OCI-LY1 (cell line): ENCODE data around the gene AGTPBP1.
A peak's percentile ranks its signal among the peaks of the same experiment; 100 is the strongest.
"Not testable (repeated sequence)": the region's sequence is repeated elsewhere in the genome, so short reads cannot be mapped to it uniquely, and the experiment has no call there.

Experiments
- H2AFZ ChIP-seq: fragments of 200-600 bp; sonication (generic), shearing (Covaris generic); 2 replicates; pipeline ENCODE4 v1.6.0; 2014; ENCODE audit warnings: antibody characterized with exemption, mild to moderate bottlenecking, low read length
- H3F3A ChIP-seq: fragments of 200-600 bp; sonication (generic), shearing (Covaris generic); 2 replicates; pipeline ENCODE4 v1.6.0; 2014; ENCODE audit warnings: mild to moderate bottlenecking, antibody characterized with exemption, low read length, moderate library complexity; ENCODE audit not compliant: insufficient read depth
- H3K27ac ChIP-seq: fragments of 200-600 bp; sonication (generic); 2 replicates; pipeline ENCODE4 v1.5.1; 2014; ENCODE audit warnings: low read length, mixed run types, mild to moderate bottlenecking, low read depth; ENCODE audit not compliant: poor library complexity, severe bottlenecking
- H3K27me3 ChIP-seq: fragments of 200-600 bp; sonication (generic); 2 replicates; pipeline ENCODE4 v1.6.0; 2014; ENCODE audit warnings: antibody characterized with exemption, mild to moderate bottlenecking, low read length, moderate library complexity; ENCODE audit not compliant: insufficient read depth
- H3K36me3 ChIP-seq: fragments of 200-600 bp; sonication (generic); 2 replicates; pipeline ENCODE4 v1.6.1; 2014; ENCODE audit warnings: mild to moderate bottlenecking, antibody characterized with exemption, low read length, moderate library complexity, mixed read lengths; ENCODE audit not compliant: insufficient read depth
- H3K4me1 ChIP-seq: fragments of 200-600 bp; sonication (generic); 2 replicates; pipeline ENCODE4 v1.5.1; 2014; ENCODE audit warnings: mild to moderate bottlenecking, low read length, moderate library complexity; ENCODE audit not compliant: insufficient read depth, severe bottlenecking
- H3K4me2 ChIP-seq: fragments of 200-600 bp; sonication (generic), shearing (Covaris generic); 2 replicates; pipeline ENCODE4 v1.6.1; 2014; ENCODE audit warnings: low read length
- H3K4me3 ChIP-seq: fragments of 200-600 bp; sonication (generic); 2 replicates; pipeline ENCODE4 v1.5.1; 2014; ENCODE audit warnings: low read length, low read depth, mild to moderate bottlenecking, mixed read lengths; ENCODE audit not compliant: poor library complexity, severe bottlenecking
- H3K79me2 ChIP-seq: fragments of 200-600 bp; shearing (Covaris generic); 2 replicates; pipeline ENCODE4 v1.6.1; 2016; ENCODE audit warnings: mixed run types, low read length, mixed read lengths; ENCODE audit not compliant: insufficient read depth
- H3K9ac ChIP-seq: fragments of 200-600 bp; sonication (generic), shearing (Covaris generic); 2 replicates; pipeline ENCODE4 v1.6.1; 2014; ENCODE audit warnings: mild to moderate bottlenecking, low read length, mixed read lengths
- H3K9me2 ChIP-seq: fragments of 200-600 bp; sonication (generic), shearing (Covaris generic); 2 replicates; pipeline ENCODE4 v1.6.1; 2014; ENCODE audit warnings: low read depth, mild to moderate bottlenecking, low read length, mixed read lengths
- H3K9me3 ChIP-seq: fragments of 200-600 bp; shearing (Covaris generic); 2 replicates; pipeline ENCODE4 v1.6.1; 2014; ENCODE audit warnings: low read length, mixed read lengths
- H4K20me1 ChIP-seq: fragments of 200-600 bp; sonication (generic), shearing (Covaris generic); 2 replicates; pipeline ENCODE4 v1.6.0; 2016; ENCODE audit warnings: mild to moderate bottlenecking, low read length; ENCODE audit not compliant: insufficient read depth
- EZH2 ChIP-seq: fragments of 200-600 bp; sonication (generic), shearing (Covaris generic); IDR thresholded peaks from 2 replicates; pipeline ENCODE4 v1.8.0; 2017; ENCODE audit warnings: borderline replicate concordance, mixed run types, mild to moderate bottlenecking, antibody characterized with exemption, low read length, moderate library complexity, mixed read lengths
- TF ChIP-seq, protein P1 (sequence below): fragments of 200-600 bp; sonication (generic), shearing (Covaris generic); IDR thresholded peaks from 2 replicates; pipeline ENCODE4 v1.5.1; 2017; ENCODE audit warnings: mild to moderate bottlenecking, antibody characterized with exemption, low read length, moderate library complexity, mixed read lengths

AGTPBP1 gene, protein sequence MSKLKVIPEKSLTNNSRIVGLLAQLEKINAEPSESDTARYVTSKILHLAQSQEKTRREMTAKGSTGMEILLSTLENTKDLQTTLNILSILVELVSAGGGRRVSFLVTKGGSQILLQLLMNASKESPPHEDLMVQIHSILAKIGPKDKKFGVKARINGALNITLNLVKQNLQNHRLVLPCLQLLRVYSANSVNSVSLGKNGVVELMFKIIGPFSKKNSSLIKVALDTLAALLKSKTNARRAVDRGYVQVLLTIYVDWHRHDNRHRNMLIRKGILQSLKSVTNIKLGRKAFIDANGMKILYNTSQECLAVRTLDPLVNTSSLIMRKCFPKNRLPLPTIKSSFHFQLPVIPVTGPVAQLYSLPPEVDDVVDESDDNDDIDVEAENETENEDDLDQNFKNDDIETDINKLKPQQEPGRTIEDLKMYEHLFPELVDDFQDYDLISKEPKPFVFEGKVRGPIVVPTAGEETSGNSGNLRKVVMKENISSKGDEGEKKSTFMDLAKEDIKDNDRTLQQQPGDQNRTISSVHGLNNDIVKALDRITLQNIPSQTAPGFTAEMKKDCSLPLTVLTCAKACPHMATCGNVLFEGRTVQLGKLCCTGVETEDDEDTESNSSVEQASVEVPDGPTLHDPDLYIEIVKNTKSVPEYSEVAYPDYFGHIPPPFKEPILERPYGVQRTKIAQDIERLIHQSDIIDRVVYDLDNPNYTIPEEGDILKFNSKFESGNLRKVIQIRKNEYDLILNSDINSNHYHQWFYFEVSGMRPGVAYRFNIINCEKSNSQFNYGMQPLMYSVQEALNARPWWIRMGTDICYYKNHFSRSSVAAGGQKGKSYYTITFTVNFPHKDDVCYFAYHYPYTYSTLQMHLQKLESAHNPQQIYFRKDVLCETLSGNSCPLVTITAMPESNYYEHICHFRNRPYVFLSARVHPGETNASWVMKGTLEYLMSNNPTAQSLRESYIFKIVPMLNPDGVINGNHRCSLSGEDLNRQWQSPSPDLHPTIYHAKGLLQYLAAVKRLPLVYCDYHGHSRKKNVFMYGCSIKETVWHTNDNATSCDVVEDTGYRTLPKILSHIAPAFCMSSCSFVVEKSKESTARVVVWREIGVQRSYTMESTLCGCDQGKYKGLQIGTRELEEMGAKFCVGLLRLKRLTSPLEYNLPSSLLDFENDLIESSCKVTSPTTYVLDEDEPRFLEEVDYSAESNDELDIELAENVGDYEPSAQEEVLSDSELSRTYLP

DNA sequence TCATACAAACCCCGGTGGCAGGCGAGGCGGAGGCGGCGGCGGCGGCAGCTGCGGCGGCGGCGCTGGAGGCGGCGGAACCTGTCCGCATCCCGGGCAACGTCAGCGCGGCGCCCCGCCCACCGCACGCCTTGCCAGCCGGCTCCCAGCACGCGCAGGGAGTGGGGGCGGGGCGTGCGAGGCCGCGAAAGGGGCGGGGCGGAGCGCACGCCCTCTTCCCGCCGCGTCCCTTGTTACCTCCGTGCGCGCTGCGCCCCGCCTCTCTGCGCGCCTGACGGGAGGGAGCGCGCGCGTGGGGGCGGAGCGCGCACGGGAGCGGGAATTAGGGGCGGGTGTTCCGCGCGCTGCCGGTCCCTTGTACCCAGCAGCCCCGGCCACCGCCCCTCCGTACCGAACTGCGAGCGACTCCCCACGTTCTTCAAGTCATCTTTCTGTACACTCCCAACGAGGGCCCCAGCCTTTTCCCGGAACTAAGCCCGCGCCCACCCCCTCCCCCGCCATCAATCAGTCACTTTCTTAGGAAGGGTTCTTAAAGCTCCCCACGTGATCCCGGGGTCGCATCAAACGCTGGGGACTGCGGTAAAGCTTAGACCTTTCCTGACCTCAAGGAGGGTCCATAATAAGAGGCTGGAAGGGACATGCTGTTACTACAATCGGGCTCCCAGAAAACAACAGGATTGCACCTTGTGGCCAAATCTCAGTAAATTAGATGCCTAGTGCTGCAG is at the start of gene AGTPBP1:
AGTPBP1 (minus strand) TSS at position 80 of the 722 bp plus-strand sequence. CDS start 29,421 bp downstream, outside the sequence.
- no peaks in the 10 kb centered on the region for H4K20me1 ChIP-seq
- peak within 1 kb of the TSS; percentile 88 for H3K4me2 ChIP-seq
- peak within 1 kb of the TSS; percentile 42 for H2AFZ ChIP-seq
- peak within 1 kb of the TSS; percentile 76 for H3K4me3 ChIP-seq
- H3K27ac ChIP-seq: peak within 1 kb of the TSS; percentile 57
- H3K79me2 ChIP-seq: peaks cover 36% of the 10 kb centered on the region
- no peaks in the 10 kb centered on the region for H3K27me3 ChIP-seq
- H3K9ac ChIP-seq: peak within 1 kb of the TSS; percentile 72
- H3K9me2 ChIP-seq: no peaks in the 10 kb centered on the region
- H3K4me1 ChIP-seq: peaks cover 31% of the 10 kb centered on the region
- H3K36me3 ChIP-seq: no peaks in the 10 kb centered on the region
- no peaks in the 10 kb centered on the region for H3K9me3 ChIP-seq
- H3F3A ChIP-seq: no peaks in the 10 kb centered on the region
- TF ChIP-seq, protein P1, sequence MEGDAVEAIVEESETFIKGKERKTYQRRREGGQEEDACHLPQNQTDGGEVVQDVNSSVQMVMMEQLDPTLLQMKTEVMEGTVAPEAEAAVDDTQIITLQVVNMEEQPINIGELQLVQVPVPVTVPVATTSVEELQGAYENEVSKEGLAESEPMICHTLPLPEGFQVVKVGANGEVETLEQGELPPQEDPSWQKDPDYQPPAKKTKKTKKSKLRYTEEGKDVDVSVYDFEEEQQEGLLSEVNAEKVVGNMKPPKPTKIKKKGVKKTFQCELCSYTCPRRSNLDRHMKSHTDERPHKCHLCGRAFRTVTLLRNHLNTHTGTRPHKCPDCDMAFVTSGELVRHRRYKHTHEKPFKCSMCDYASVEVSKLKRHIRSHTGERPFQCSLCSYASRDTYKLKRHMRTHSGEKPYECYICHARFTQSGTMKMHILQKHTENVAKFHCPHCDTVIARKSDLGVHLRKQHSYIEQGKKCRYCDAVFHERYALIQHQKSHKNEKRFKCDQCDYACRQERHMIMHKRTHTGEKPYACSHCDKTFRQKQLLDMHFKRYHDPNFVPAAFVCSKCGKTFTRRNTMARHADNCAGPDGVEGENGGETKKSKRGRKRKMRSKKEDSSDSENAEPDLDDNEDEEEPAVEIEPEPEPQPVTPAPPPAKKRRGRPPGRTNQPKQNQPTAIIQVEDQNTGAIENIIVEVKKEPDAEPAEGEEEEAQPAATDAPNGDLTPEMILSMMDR: no peak
- TF ChIP-seq EZH2: no peak

DNA sequence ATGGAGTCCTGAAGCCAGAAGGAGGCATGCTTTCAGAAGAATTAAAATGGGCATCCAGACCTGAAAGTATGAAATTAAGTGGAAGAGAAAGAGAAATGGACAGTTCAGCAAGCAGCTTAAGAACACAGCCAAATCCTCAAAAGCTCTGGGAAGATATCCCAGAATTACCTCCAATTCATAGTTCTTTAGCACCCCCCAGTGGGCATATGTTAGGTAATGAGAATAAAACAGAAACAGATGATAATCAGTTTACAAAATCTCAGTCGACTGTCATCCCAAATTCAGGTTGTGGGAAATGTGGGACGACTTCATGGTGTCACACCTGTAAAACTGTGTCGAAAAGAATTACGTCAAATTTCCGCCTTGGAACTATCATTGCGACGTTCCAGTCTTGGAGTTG is 44.4 kb upstream of the AGTPBP1 start:
- not testable (repeated sequence) for H3F3A ChIP-seq, H2AFZ ChIP-seq, H3K9ac ChIP-seq, H3K79me2 ChIP-seq, H3K9me2 ChIP-seq, H4K20me1 ChIP-seq, H3K27ac ChIP-seq, H3K4me1 ChIP-seq, H3K27me3 ChIP-seq, H3K4me3 ChIP-seq, H3K36me3 ChIP-seq, H3K9me3 ChIP-seq, H3K4me2 ChIP-seq
- TF ChIP-seq, protein P1: peak; percentile 29; the same call in 1 of the 2 replicates

DNA sequence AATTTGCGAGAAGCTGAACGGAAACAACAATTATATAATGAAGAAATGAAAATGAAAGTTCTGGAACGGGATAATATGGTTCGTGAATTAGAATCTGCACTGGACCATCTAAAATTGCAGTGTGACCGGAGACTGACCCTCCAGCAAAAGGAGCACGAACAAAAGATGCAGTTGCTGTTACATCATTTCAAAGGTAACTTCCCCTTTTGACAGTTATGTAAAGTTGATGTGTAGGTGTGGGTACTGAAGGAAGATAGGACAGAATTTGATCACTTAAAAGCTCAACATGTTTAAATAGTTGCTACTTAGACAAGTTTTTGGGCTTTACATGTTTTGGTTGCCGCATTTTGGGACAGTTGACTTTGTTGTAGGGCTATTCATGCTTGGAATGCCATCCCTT is 32.1 kb upstream of the AGTPBP1 start:
- H3K9me3 ChIP-seq, H3K27me3 ChIP-seq, H3K79me2 ChIP-seq, H3K4me2 ChIP-seq, H3F3A ChIP-seq, H3K27ac ChIP-seq, H2AFZ ChIP-seq, H3K4me1 ChIP-seq, H3K9me2 ChIP-seq, H3K4me3 ChIP-seq, H3K36me3 ChIP-seq, H3K9ac ChIP-seq, H4K20me1 ChIP-seq: not testable (repeated sequence)

DNA sequence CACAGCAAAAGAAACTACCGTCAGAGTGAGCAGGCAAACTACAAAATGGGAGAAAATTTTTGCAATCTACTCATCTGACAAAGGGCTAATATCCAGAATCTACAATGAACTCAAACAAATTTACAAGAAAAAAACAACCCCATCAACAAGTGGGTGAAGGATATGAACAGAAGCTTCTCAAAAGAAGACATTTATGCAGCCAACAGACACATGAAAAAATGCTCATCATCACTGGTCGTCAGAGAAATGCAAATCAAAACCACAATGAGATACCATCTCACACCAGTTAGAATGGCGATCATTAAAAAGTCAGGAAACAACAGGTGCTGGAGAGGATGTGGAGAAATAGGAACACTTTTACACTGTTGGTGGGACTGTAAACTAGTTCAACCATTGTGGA is 20.0 kb upstream of the AGTPBP1 start:
- H3K4me2 ChIP-seq, H3K4me3 ChIP-seq, H3K79me2 ChIP-seq, H3K27ac ChIP-seq, H3K9me2 ChIP-seq, H3K9me3 ChIP-seq, H4K20me1 ChIP-seq, H3K4me1 ChIP-seq, H3K27me3 ChIP-seq, H3F3A ChIP-seq, H2AFZ ChIP-seq, H3K36me3 ChIP-seq, H3K9ac ChIP-seq: not testable (repeated sequence)

DNA sequence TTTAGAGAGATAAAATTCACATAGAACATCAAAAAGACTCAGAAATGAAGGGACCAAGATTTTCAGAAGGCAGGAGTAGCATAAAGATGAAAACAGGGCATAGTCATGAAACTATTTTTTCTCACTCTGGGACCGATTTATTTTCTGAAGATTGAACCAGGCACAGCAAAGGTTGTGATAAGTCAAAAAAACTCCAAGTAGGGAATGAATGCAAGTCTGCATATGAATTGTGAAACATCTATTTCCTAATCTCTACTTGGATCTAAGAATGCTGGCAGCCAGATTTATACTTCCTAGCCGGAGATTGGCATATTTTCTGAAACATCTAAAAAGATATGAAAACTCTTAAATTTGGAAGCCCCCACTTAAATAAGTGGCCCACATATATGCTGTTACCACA is 16.0 kb upstream of the AGTPBP1 start:
- H4K20me1 ChIP-seq, H3K79me2 ChIP-seq, H3F3A ChIP-seq, H3K9me2 ChIP-seq, H3K27me3 ChIP-seq, H3K4me3 ChIP-seq, H3K9ac ChIP-seq, H2AFZ ChIP-seq, H3K36me3 ChIP-seq, H3K4me2 ChIP-seq, H3K4me1 ChIP-seq, H3K9me3 ChIP-seq, H3K27ac ChIP-seq: not testable (repeated sequence)
